ENCODE measurements around the gene FGD6.

Gene FGD6

DNA sequence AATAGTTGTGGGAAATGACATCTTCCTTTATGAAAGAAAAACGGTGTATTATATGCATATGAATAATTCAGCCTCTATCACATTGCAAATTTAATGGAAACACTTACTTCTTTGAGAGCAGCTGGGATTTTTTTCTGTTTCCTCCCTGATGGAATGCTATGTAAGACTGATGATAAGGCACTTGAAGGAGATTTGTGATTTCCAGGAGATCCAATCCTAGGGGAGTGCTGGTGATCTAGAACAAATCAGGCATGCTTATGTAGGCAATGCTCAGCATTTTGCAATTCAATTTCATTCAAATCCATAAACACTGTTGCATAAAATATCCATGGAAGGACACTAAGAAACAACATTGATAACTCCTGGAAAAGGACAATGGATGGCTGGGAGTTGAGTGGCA, 127.8 kb downstream of the FGD6 start:
- Histone ChIP-seq H2BK12ac (ENCODE audit: low read length) (no peak overlapping the region), H3K9ac (ENCODE audit: low read length) (no peak overlapping the region), H2BK120ac (ENCODE audit: insufficient read depth, low read length, poor library complexity) (no peak overlapping the region), H2AFZ (ENCODE audit: insufficient read depth, low read length, poor library complexity) (no peak overlapping the region), H4K91ac (ENCODE audit: low read depth, low read length) (no peak overlapping the region), H3K4me1 (ENCODE audit: control insufficient read depth in 1 of 2, insufficient read depth in 2 of 2, low read length in 2 of 2) (peaks cover 0 to 3% of the 10 kb centered on the region in 2 experiments), H3K4me2 (ENCODE audit: low read length) (no peak overlapping the region), H3K18ac (ENCODE audit: low read length) (no peak overlapping the region), H3K79me1 (ENCODE audit: low read length) (peaks cover 6% of the 10 kb centered on the region), H3K4me3 (ENCODE audit: low read depth, low read length) (no peak overlapping the region), H2AK5ac (ENCODE audit: low read length) (no peak overlapping the region), H3K4ac (ENCODE audit: low read depth, low read length) (no peak overlapping the region), H3K79me2 (ENCODE audit: control insufficient read depth, insufficient read depth, low read length, poor library complexity) (no peaks in the 10 kb centered on the region), H2BK5ac (ENCODE audit: low read depth, low read length, poor library complexity) (no peak overlapping the region), H4K12ac (ENCODE audit: low read depth, low read length) (no peak overlapping the region), H3K27ac (ENCODE audit: low read depth, low read length) (no peak overlapping the region), H3K23ac (ENCODE audit: low read length) (no peak overlapping the region), H3K14ac (ENCODE audit: low read length) (no peak overlapping the region), H3K9me3 (ENCODE audit: insufficient read depth, low read depth, low read length) (no peaks in the 10 kb centered on the region), H4K8ac (ENCODE audit: low read depth, low read length) (no peak overlapping the region), H3K36me3 (ENCODE audit: control insufficient read depth in 1 of 2, insufficient read depth in 2 of 2, low read length in 2 of 2) (peaks cover 11 to 17% of the 10 kb centered on the region in 2 experiments), H3K27me3 (ENCODE audit: insufficient read depth, low read length) (no peaks in the 10 kb centered on the region)
- WGBS (ENCODE audit: extremely low coverage, insufficient coverage, insufficient read length): no CpG with 5 or more reads among the region's 1 CpG
- no peak for DNase-seq

DNA sequence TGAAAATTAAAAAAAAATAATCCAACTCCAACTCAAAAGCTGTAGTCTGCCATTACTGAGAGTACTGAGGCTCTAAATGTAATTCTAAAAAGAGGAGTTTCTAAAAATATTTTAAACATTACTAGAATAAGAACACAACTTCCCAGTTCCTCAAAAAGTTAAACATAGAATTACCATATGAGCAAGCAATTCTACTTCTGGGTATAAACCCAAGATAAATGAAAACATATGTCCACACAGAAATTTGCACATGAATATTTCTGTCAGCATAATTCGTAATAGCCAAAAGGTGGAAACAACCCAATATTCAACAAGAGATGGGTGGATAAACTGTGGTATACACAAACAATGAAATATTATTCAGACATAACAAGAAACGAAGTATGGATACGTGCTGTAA, 128.9 kb downstream of the FGD6 start:
- Histone ChIP-seq H3K4me2 (ENCODE audit: low read length) (no peak overlapping the region), H4K12ac (ENCODE audit: low read depth, low read length) (no peak overlapping the region), H3K36me3 (ENCODE audit: control insufficient read depth in 1 of 2, insufficient read depth in 2 of 2, low read length in 2 of 2) (peaks cover 11 to 17% of the 10 kb centered on the region in 2 experiments), H4K91ac (ENCODE audit: low read depth, low read length) (no peak overlapping the region), H3K14ac (ENCODE audit: low read length) (no peak overlapping the region), H3K27me3 (ENCODE audit: insufficient read depth, low read length) (no peaks in the 10 kb centered on the region), H3K9me3 (ENCODE audit: insufficient read depth, low read depth, low read length) (no peaks in the 10 kb centered on the region), H3K4me3 (ENCODE audit: low read depth, low read length) (no peak overlapping the region), H3K18ac (ENCODE audit: low read length) (no peak overlapping the region), H3K23ac (ENCODE audit: low read length) (no peak overlapping the region), H2AK5ac (ENCODE audit: low read length) (no peak overlapping the region), H3K4me1 (ENCODE audit: control insufficient read depth in 1 of 2, insufficient read depth in 2 of 2, low read length in 2 of 2) (peaks cover 0 to 3% of the 10 kb centered on the region in 2 experiments), H3K4ac (ENCODE audit: low read depth, low read length) (no peak overlapping the region), H3K79me1 (ENCODE audit: low read length) (peaks cover 6% of the 10 kb centered on the region), H3K9ac (ENCODE audit: low read length) (no peak overlapping the region), H2AFZ (ENCODE audit: insufficient read depth, low read length, poor library complexity) (no peak overlapping the region), H3K27ac (ENCODE audit: low read depth, low read length) (no peak overlapping the region), H2BK120ac (ENCODE audit: insufficient read depth, low read length, poor library complexity) (no peak overlapping the region), H3K79me2 (ENCODE audit: control insufficient read depth, insufficient read depth, low read length, poor library complexity) (no peaks in the 10 kb centered on the region), H2BK12ac (ENCODE audit: low read length) (no peak overlapping the region), H4K8ac (ENCODE audit: low read depth, low read length) (no peak overlapping the region), H2BK5ac (ENCODE audit: low read depth, low read length, poor library complexity) (no peak overlapping the region)
- no CpG with 5 or more reads among the region's 3 CpGs for WGBS (ENCODE audit: extremely low coverage, insufficient coverage, insufficient read length)
- no peak for DNase-seq

DNA sequence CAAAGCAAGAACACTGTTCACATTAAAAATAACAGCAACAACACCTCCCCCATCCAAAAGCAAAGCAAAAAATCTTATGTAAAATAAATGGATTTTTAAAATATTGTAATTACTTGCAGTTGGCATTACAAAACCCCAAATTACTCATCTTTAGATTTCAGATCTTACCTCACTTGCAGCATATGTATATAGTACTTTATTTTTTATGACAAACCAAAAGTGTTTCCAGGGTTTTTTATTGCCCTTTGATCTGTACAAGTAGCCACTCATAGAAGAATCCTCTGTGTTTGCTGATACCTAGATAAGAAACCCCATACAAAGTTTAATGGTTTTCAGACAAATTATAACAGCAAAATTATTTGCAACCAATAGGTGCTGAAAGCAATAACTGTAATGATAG, 131.7 kb downstream of the FGD6 start:
- Histone ChIP-seq H3K79me2 (ENCODE audit: control insufficient read depth, insufficient read depth, low read length, poor library complexity) (no peaks in the 10 kb centered on the region), H3K27me3 (ENCODE audit: insufficient read depth, low read length) (no peaks in the 10 kb centered on the region), H3K4me2 (ENCODE audit: low read length) (no peak overlapping the region), H3K23ac (ENCODE audit: low read length) (no peak overlapping the region), H3K18ac (ENCODE audit: low read length) (no peak overlapping the region), H2AFZ (ENCODE audit: insufficient read depth, low read length, poor library complexity) (no peak overlapping the region), H3K9me3 (ENCODE audit: insufficient read depth, low read depth, low read length) (no peaks in the 10 kb centered on the region), H3K79me1 (ENCODE audit: low read length) (peaks cover 10% of the 10 kb centered on the region), H4K91ac (ENCODE audit: low read depth, low read length) (no peak overlapping the region), H3K14ac (ENCODE audit: low read length) (no peak overlapping the region), H3K4me1 (ENCODE audit: control insufficient read depth in 1 of 2, insufficient read depth in 2 of 2, low read length in 2 of 2) (peaks cover 0 to 3% of the 10 kb centered on the region in 2 experiments), H2BK5ac (ENCODE audit: low read depth, low read length, poor library complexity) (no peak overlapping the region), H3K9ac (ENCODE audit: low read length) (no peak overlapping the region), H2AK5ac (ENCODE audit: low read length) (no peak overlapping the region), H4K8ac (ENCODE audit: low read depth, low read length) (no peak overlapping the region), H2BK120ac (ENCODE audit: insufficient read depth, low read length, poor library complexity) (no peak overlapping the region), H3K4me3 (ENCODE audit: low read depth, low read length) (no peak overlapping the region), H3K4ac (ENCODE audit: low read depth, low read length) (no peak overlapping the region), H3K36me3 (ENCODE audit: control insufficient read depth in 1 of 2, insufficient read depth in 2 of 2, low read length in 2 of 2) (peaks cover 3% of the 10 kb centered on the region in 2 experiments), H3K27ac (ENCODE audit: low read depth, low read length) (peak overlapping the region; percentile 85), H2BK12ac (ENCODE audit: low read length) (no peak overlapping the region), H4K12ac (ENCODE audit: low read depth, low read length) (no peak overlapping the region)
- DNase-seq: no peak

DNA sequence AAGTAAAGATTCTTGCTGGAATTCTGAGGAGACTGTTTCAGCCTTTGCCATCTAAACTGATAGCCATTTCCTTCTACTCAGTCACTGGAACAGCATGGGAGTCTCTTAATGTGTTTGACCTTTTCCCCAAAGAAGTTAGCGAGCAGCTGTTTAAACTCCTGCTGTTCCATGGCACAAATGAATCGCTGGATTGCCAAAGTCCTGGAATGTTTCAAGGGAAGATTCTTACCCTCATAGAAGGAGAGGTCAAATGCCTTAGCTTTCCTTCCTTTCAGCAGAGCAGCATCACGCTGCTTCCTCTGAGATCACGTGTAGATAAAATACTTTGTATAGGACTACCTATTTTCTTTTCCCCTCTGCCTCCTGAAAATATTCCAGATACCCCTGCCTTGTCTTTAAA, 133.3 kb downstream of the FGD6 start:
- Histone ChIP-seq H2AK5ac (ENCODE audit: low read length) (no peak overlapping the region), H2BK120ac (ENCODE audit: insufficient read depth, low read length, poor library complexity) (no peak overlapping the region), H2AFZ (ENCODE audit: insufficient read depth, low read length, poor library complexity) (no peak overlapping the region), H3K9me3 (ENCODE audit: insufficient read depth, low read depth, low read length) (no peaks in the 10 kb centered on the region), H4K91ac (ENCODE audit: low read depth, low read length) (no peak overlapping the region), H2BK5ac (ENCODE audit: low read depth, low read length, poor library complexity) (no peak overlapping the region), H3K27me3 (ENCODE audit: insufficient read depth, low read length) (no peaks in the 10 kb centered on the region), H3K14ac (ENCODE audit: low read length) (no peak overlapping the region), H3K4me1 (ENCODE audit: control insufficient read depth in 1 of 2, insufficient read depth in 2 of 2, low read length in 2 of 2) (peaks cover 0 to 3% of the 10 kb centered on the region in 2 experiments), H3K18ac (ENCODE audit: low read length) (no peak overlapping the region), H3K4me3 (ENCODE audit: low read depth, low read length) (no peak overlapping the region), H3K23ac (ENCODE audit: low read length) (no peak overlapping the region), H3K4ac (ENCODE audit: low read depth, low read length) (no peak overlapping the region), H3K79me1 (ENCODE audit: low read length) (peaks cover 10% of the 10 kb centered on the region), H3K27ac (ENCODE audit: low read depth, low read length) (no peak overlapping the region), H3K4me2 (ENCODE audit: low read length) (no peak overlapping the region), H2BK12ac (ENCODE audit: low read length) (no peak overlapping the region), H4K12ac (ENCODE audit: low read depth, low read length) (no peak overlapping the region), H3K36me3 (ENCODE audit: control insufficient read depth in 1 of 2, insufficient read depth in 2 of 2, low read length in 2 of 2) (peaks cover 0 to 5% of the 10 kb centered on the region in 2 experiments), H3K9ac (ENCODE audit: low read length) (no peak overlapping the region), H3K79me2 (ENCODE audit: control insufficient read depth, insufficient read depth, low read length, poor library complexity) (no peaks in the 10 kb centered on the region), H4K8ac (ENCODE audit: low read depth, low read length) (no peak overlapping the region)
- DNase-seq: peak; percentile 92 to 98
- no CpG with 5 or more reads among the region's 4 CpGs for WGBS (ENCODE audit: extremely low coverage, insufficient coverage, insufficient read length)
